SU-DHL-6 (cell line): ENCODE data around the gene MAN1A2.

ENCODE experiments used
- CTCF ChIP-seq: fragments of 200-600 bp; sonication (generic); IDR thresholded peaks from one replicate; pipeline ENCODE4 v1.5.1; 2017; ENCODE audit warnings: antibody characterized with exemption, mild to moderate bottlenecking, low read length, moderate library complexity; ENCODE audit not compliant: insufficient read depth, poor library complexity, severe bottlenecking
- EZH2phosphoT487 ChIP-seq: fragments of 200-600 bp; sonication (generic), shearing (Covaris generic); conservative IDR thresholded peaks from 2 replicates; pipeline ENCODE4 v1.6.1; 2018; ENCODE audit warnings: mild to moderate bottlenecking, antibody characterized with exemption, low read length, moderate library complexity, mixed read lengths

DNA sequence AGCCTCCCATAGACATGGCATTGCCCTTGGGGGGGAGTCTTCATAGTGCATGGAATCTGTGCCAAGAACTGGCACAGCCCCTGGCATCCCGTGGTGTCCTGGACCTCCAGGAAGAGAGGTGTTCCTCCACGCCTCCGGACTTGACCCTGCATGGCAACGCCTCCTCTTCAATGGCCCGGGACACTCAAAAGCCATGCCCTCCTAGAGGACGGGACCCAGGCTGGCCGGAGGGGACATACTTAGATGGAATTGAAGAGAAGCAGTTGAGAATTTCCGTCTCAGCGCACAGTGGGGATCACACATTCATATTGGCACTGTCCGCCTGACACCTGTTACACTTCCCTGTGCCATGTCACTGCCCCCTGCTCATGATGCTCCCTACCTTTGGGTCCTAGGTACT lies 200.2 kb downstream of the MAN1A2 start:
- TF ChIP-seq CTCF = no peak
- TF ChIP-seq EZH2phosphoT487 = no peak
